PC-3 (cell line): ENCODE data around the gene ZFP62.

Source experiments
- CTCF ChIP-seq: fragments of 300-600 bp; sonication (generic); conservative IDR thresholded peaks from 2 replicates; pipeline ENCODE4 v1.5.1; 2017; ENCODE audit warnings: antibody characterized with exemption, low read depth, mild to moderate bottlenecking, low read length
- EZH2 ChIP-seq: fragments of 300-600 bp; sonication (generic); IDR thresholded peaks from one replicate; pipeline ENCODE4 v1.6.1; 2017; ENCODE audit warnings: antibody characterized with exemption, mild to moderate bottlenecking, low read length; ENCODE audit not compliant: unreplicated experiment

DNA sequence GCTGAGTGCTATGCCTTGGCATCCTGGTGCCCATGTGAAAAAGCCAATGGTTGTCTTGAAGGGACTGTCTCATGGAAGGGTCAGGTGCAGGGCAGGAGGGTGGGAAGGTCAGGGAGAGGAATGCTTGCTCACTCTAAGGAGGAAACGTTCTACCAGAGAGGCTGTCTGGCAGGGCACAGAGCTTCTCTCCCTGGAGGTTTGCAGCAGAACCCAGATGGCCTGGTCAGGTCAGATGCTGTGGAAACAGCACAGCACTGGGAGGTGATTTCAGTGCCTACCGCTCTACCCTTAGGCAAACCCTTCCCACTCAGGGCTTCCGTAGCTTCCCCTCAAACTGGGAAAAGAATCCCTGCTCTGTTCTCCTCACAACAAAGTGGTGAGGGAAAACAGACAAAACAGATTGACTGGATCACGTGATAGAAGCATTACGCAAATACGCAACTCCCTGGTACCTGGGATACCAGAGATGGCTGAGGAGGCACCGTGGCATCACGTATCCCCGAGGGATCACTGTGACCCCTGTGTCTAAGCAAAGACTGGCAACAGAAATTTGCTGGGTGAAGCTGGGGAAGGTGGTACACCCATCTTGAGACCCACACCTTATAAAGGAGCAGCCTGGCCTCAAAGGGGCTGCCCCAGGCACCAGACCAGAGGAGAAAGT lies 54.6 kb downstream of the ZFP62 start:
- TF ChIP-seq CTCF (no peak), EZH2 (no peak)
